Liver (tissue), 9 donors: ENCODE results near the gene PTPRN2. TPM values are rescaled to one million over a fixed set of nuclear protein-coding genes. Genes with fewer than 3 reads are reported as not detected.

Experiments used
- DNase-seq: peaks from one replicate; pipeline ENCODE4 v3.0.0-alpha.2; 2017; ENCODE audit warnings: low spot score
- H3K27ac ChIP-seq, 2 donors: one replicate each; pipeline ENCODE4 v1.7.0; 2013; ENCODE audit warnings: inconsistent platforms in 2 of 2, low read length in 2 of 2, control low read depth in 1 of 2, low read depth in 1 of 2, mild to moderate bottlenecking in 1 of 2
- H3K27me3 ChIP-seq, 4 donors: one replicate each; pipeline versions ENCODE4 v1.6.1 to v1.7.0; 2013; ENCODE audit warnings: low read length in 3 of 4, inconsistent platforms in 1 of 4, mild to moderate bottlenecking in 1 of 4, moderate library complexity in 1 of 4; ENCODE audit not compliant: control insufficient read depth in 4 of 4, insufficient read depth in 4 of 4
- H3K36me3 ChIP-seq, 4 donors: one replicate each; pipeline versions ENCODE4 v1.6.1 to v1.7.0; 2013; ENCODE audit warnings: low read length in 3 of 4, mild to moderate bottlenecking in 3 of 4, low read depth in 1 of 4, moderate library complexity in 1 of 4; ENCODE audit not compliant: control insufficient read depth in 4 of 4, insufficient read depth in 3 of 4
- H3K4me1 ChIP-seq, 4 donors: one replicate each; pipeline versions ENCODE4 v1.6.1 to v1.7.0; 2013; ENCODE audit warnings: low read length in 3 of 4, mild to moderate bottlenecking in 3 of 4, moderate library complexity in 1 of 4; ENCODE audit not compliant: control insufficient read depth in 4 of 4, insufficient read depth in 4 of 4
- H3K4me3 ChIP-seq, 3 donors: one replicate each; pipeline versions ENCODE4 v1.6.1 to v1.7.0; 2013; ENCODE audit warnings: low read length in 3 of 3, control low read depth in 1 of 3, low read depth in 1 of 3, mild to moderate bottlenecking in 1 of 3
- H3K9ac ChIP-seq, 2 donors: one replicate each; pipeline ENCODE4 v1.7.0; 2013; ENCODE audit warnings: low read length in 2 of 2, mild to moderate bottlenecking in 2 of 2, moderate library complexity in 2 of 2, control low read depth in 1 of 2, low read depth in 1 of 2
- H3K9me3 ChIP-seq, 4 donors: one replicate each; pipeline versions ENCODE4 v1.6.1 to v1.7.0; 2013; ENCODE audit warnings: low read length in 3 of 4; ENCODE audit not compliant: control insufficient read depth in 4 of 4
- ATF3 ChIP-seq: IDR thresholded peaks from 2 replicates; pipeline ENCODE4 v1.6.1; 2016; ENCODE audit warnings: antibody characterized with exemption
- CTCF ChIP-seq: fragments of 150-350 bp; IDR thresholded peaks from 2 replicates; pipeline ENCODE4 v1.5.1; 2017; ENCODE audit warnings: improper control_type of control experiment, low read depth, low read length; ENCODE audit not compliant: missing input control
- EGR1 ChIP-seq, 2 donors: IDR thresholded peaks; 2 replicates each; pipeline ENCODE4 v1.6.1; 2016 to 2018; ENCODE audit warnings: antibody characterized with exemption in 2 of 2, low read depth in 2 of 2
- FOXA1 ChIP-seq: IDR thresholded peaks from 2 replicates; pipeline ENCODE4 v1.6.1; 2016; ENCODE audit warnings: antibody characterized with exemption
- FOXA2 ChIP-seq: IDR thresholded peaks from 2 replicates; pipeline ENCODE4 v1.6.1; 2016; ENCODE audit warnings: antibody characterized with exemption
- GABPA ChIP-seq, 2 donors: IDR thresholded peaks in 1 of 2; conservative IDR thresholded peaks in 1 of 2; 2 replicates each; pipeline ENCODE4 v1.6.1; 2016; ENCODE audit warnings: antibody characterized with exemption in 2 of 2, mild to moderate bottlenecking in 1 of 2, moderate library complexity in 1 of 2
- HNF4A ChIP-seq, 2 donors: conservative IDR thresholded peaks; 2 replicates each; pipeline ENCODE4 v1.6.1; 2016; ENCODE audit warnings: antibody characterized with exemption in 2 of 2, mild to moderate bottlenecking in 2 of 2
- HNF4G ChIP-seq: IDR thresholded peaks from 2 replicates; pipeline ENCODE4 v1.6.1; 2016; ENCODE audit warnings: antibody characterized with exemption
- JUND ChIP-seq, 2 donors: IDR thresholded peaks; 2 replicates each; pipeline ENCODE4 v1.6.1; 2016; ENCODE audit warnings: antibody characterized with exemption in 2 of 2
- NR2F2 ChIP-seq: IDR thresholded peaks from 2 replicates; pipeline ENCODE4 v1.6.1; 2016; ENCODE audit warnings: antibody characterized with exemption
- RAD21 ChIP-seq, 2 donors: IDR thresholded peaks; 2 replicates each; pipeline ENCODE4 v1.6.1; 2016; ENCODE audit warnings: antibody characterized with exemption in 2 of 2, mild to moderate bottlenecking in 2 of 2
- RXRA ChIP-seq, 2 donors: IDR thresholded peaks; 2 replicates each; pipeline ENCODE4 v1.6.1; 2017 to 2018; ENCODE audit warnings: antibody characterized with exemption in 2 of 2, mild to moderate bottlenecking in 1 of 2
- TAF1 ChIP-seq: conservative IDR thresholded peaks from 2 replicates; pipeline ENCODE4 v1.6.1; 2016; ENCODE audit warnings: antibody characterized with exemption, mild to moderate bottlenecking
- YY1 ChIP-seq: IDR thresholded peaks from 2 replicates; pipeline ENCODE4 v1.6.1; 2016; ENCODE audit warnings: antibody characterized with exemption, mild to moderate bottlenecking
- WGBS: extraction: QIAGEN DNeasy Blood & Tissue Kit; methylation state at CpG from one replicate; pipeline ENCODE4 v1.1.7; 2013; 5-methylcytosine and 5-hydroxymethylcytosine counted together
- polyA plus RNA-seq, 2 donors: library from polyadenylated mRNA; stranded (reverse) in 1 of 2; unstranded in 1 of 2; fragments of 200-250 nt in 1 of 2; fragments of >200 nt in 1 of 2; fragmentation: Nextera tagmentation in 1 of 2; extraction: Ambion mirVana in 1 of 2; gene quantifications; one replicate each; pipeline versions ENCODE4 v1.2.1 to v1.2.3, GENCODE V29; 2013 to 2015
- total RNA-seq, 2 donors: library from RNA; depleted of rRNA; stranded (reverse); fragments of >200 nt; gene quantifications; one replicate each; pipeline ENCODE4 v1.2.3, GENCODE V29; 2014
- TF ChIP-seq, protein P1 (sequence below): IDR thresholded peaks from 2 replicates; pipeline ENCODE4 v1.6.1; 2016; ENCODE audit warnings: antibody characterized with exemption
- TF ChIP-seq, protein P2 (sequence below): IDR thresholded peaks from 2 replicates; pipeline ENCODE4 v1.6.1; 2016; ENCODE audit warnings: antibody characterized with exemption
- donor health status: healthy.
- donor health status: healthy.
- donor health status: healthy.
- donor health status: healthy.
- donor health status: healthy.

The PTPRN2 gene
- total and polyA plus RNA-seq, 4 donors: 0.75 to 1.9 (median 1.1) TPM

DNA sequence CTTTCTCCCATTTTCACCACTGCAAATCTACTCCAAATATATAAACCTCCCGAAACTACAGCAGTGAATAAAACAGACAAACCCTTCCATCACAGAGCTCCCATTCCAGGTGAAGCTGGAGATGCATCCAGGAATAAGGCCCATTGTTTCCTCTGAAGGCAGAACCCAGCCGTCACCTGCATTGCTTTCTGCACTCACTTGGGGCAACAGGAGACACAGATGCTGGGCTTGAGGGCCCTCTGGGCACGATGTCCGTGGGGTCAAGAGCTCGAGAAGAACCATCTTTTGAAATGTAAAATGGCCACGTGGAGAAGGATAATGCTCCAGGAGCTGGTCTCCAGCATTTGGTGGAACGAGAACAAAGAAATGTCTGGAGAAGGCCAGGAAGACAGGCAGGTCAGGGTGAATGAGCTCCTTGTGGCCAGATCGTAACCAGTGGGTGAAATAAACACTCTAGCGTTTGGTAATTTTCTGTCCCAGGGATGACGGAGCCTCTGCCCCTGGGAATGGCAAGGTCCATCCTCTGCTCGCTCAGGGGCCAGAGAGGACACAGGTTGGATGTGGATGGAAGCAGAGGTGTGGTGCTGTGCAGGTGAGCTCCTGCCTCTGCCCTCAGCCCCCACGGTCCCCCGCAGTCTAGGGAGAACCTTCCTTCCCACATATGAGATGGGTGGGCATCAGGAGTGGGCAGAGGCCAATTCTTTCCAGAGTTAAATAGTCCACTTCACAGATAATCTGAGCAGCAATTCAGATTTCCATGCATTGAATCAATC lies 694.7 kb downstream of the PTPRN2 start:
- no peaks in the 10 kb centered on the region for H3K4me1 ChIP-seq
- H3K36me3 ChIP-seq: no peaks in the 10 kb centered on the region
- no peak overlapping the region for H3K4me3 ChIP-seq
- no peaks in the 10 kb centered on the region for H3K9me3 ChIP-seq
- no peak for DNase-seq
- no peaks in the 10 kb centered on the region for H3K27me3 ChIP-seq
- no peak overlapping the region for H3K9ac ChIP-seq
- H3K27ac ChIP-seq: no peak overlapping the region
- WGBS: 83% methylated on average over 13 of the region's 13 CpGs
- TF ChIP-seq EGR1 (IDR thresholded peaks at IDR 0.05; ENCODE audit: low read depth in 2 of 2) (no peak), YY1 (no peak), ATF3 (no peak), GABPA (IDR thresholded peaks at IDR 0.05 in 1 of 2, conservative IDR thresholded peaks at IDR 0.05 in 1 of 2) (no peak)

GRCh38 chr7:157890921-157891401 lies 696.7 kb downstream of the PTPRN2 start:
- WGBS: 48% methylated on average over 9 of the region's 9 CpGs
- Histone ChIP-seq H3K9ac (no peak overlapping the region), H3K36me3 (no peaks in the 10 kb centered on the region), H3K4me1 (no peaks in the 10 kb centered on the region), H3K27me3 (no peaks in the 10 kb centered on the region), H3K4me3 (no peak overlapping the region), H3K27ac (no peak overlapping the region), H3K9me3 (no peaks in the 10 kb centered on the region)
- TF ChIP-seq TAF1: no peak
- no peak for TF ChIP-seq FOXA2
- no peak for TF ChIP-seq FOXA1
- TF ChIP-seq RAD21 (IDR thresholded peaks at IDR 0.05): no peak
- TF ChIP-seq, protein P1, sequence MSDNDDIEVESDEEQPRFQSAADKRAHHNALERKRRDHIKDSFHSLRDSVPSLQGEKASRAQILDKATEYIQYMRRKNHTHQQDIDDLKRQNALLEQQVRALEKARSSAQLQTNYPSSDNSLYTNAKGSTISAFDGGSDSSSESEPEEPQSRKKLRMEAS: no peak
- no peak for TF ChIP-seq HNF4G
- TF ChIP-seq JUND (IDR thresholded peaks at IDR 0.05): no peak
- TF ChIP-seq HNF4A (conservative IDR thresholded peaks at IDR 0.05): no peak
- no peak for TF ChIP-seq RXRA (IDR thresholded peaks at IDR 0.05)
- TF ChIP-seq, protein P2, sequence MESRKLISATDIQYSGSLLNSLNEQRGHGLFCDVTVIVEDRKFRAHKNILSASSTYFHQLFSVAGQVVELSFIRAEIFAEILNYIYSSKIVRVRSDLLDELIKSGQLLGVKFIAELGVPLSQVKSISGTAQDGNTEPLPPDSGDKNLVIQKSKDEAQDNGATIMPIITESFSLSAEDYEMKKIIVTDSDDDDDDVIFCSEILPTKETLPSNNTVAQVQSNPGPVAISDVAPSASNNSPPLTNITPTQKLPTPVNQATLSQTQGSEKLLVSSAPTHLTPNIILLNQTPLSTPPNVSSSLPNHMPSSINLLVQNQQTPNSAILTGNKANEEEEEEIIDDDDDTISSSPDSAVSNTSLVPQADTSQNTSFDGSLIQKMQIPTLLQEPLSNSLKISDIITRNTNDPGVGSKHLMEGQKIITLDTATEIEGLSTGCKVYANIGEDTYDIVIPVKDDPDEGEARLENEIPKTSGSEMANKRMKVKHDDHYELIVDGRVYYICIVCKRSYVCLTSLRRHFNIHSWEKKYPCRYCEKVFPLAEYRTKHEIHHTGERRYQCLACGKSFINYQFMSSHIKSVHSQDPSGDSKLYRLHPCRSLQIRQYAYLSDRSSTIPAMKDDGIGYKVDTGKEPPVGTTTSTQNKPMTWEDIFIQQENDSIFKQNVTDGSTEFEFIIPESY: no peak
- no peak for TF ChIP-seq NR2F2
- TF ChIP-seq CTCF: no peak
- no peak for TF ChIP-seq GABPA (IDR thresholded peaks at IDR 0.05 in 1 of 2, conservative IDR thresholded peaks at IDR 0.05 in 1 of 2)
- no peak for TF ChIP-seq EGR1 (IDR thresholded peaks at IDR 0.05; ENCODE audit: low read depth in 2 of 2)
- no peak for TF ChIP-seq YY1
- no peak for TF ChIP-seq ATF3
- DNase-seq: no peak
